Measurements from ENCODE around the gene SLN. TPM values are rescaled to one million over a fixed set of nuclear protein-coding genes. Genes with fewer than 3 reads are reported as not detected.

Gene SLN
- polyA plus RNA-seq, 1 donor: 2,452 TPM

- DNase-seq (ENCODE audit: low read depth): peak; percentile 69
Measured at GRCh38 chr11:107719557-107720302, 7.9 kb upstream of the SLN start.

GRCh38 chr11:107719073-107719472 is 7.2 kb upstream of the SLN start:
- no peak for DNase-seq (ENCODE audit: low read depth)

GRCh38 chr11:107716884-107717532 is 5.2 kb upstream of the SLN start:
- no peak for DNase-seq (ENCODE audit: low read depth)

- no peak for DNase-seq (ENCODE audit: low read depth)
Measured at GRCh38 chr11:107713009-107713408, 1.2 kb upstream of the SLN start.

GRCh38 chr11:107710301-107710700 is 1.6 kb downstream of the SLN start:
- DNase-seq (ENCODE audit: low read depth): no peak

DNA sequence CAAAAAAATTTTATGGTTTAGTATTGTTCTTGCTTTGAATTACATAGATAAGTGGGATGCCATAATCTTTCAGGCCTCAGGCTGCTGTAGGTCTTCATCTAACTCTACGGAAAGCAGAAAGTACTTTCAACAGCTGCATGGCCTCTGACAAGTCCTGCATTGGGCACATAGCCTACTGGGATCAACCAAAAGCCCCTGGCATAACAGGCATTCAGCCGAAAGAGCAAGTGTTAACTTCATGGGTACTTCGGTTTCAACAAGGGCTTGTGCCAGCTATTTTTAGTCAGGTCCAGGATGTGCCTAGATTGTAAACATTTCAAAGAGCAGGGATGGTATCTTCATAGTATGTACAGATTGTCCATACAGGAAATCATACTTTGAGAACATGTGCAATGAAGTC is 3.1 kb downstream of the SLN start:
- no peak for DNase-seq (ENCODE audit: low read depth)

DNA sequence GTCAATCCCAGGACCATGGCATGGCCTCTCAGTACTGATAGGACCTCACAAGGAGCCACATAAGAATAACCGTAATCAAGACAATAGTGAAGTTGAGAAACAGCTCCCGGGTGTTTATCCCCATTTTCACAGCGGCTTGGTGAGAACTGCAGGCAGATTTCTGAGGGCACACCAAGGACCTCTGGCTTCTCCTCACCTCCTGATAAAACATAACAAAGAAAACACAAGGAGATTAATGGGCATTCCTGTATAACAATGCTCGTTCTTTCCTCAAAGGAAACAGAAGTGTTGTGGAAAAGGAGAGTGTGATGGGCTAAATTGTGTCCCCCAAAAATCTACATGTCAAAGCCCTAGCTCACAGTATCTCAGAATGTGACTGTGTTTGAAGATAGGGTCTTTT is 4.0 kb downstream of the SLN start:
- no peak for DNase-seq (ENCODE audit: low read depth)

DNA sequence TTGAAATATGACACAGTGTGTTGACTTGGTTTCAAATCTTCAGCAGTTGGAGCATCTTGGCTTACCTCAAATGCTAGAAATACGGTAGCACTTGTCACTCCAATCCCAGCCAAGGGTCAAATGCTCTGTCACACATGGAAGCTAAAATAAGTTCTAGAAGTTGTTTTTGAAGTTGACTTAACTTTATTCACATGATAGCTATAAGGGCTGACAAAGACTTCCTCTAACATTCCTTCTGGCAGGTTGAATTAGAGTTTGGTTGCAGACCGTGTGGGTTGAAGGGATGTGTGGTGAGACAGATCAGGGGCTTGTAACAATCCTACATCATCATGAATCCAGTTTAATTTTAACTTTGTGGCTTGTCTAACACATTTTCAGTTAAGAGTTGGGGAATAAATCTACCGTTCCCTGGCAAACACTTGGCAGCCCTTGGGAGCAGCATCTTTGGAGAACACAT is 4.6 kb downstream of the SLN start:
- no peak for DNase-seq (ENCODE audit: low read depth)

DNA sequence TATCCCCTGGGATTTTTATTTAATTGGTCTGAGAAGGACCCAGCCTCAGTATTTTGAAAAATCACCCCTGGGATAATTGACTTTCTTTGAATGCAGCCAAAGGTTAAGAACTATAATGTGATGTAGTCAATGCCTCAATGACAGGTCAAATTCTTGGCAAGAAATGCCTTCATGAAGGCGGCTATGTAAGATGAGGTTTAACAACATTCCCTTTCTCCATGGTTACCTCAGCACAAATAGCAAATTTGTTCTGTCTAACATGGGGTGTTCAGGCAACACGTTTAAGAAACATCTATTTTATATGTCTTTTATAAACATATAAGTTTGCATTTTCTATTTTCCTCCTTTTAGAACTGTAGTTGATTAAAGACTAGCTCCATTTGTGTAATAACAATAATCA is 5.3 kb downstream of the SLN start:
- DNase-seq (ENCODE audit: low read depth): no peak

DNA sequence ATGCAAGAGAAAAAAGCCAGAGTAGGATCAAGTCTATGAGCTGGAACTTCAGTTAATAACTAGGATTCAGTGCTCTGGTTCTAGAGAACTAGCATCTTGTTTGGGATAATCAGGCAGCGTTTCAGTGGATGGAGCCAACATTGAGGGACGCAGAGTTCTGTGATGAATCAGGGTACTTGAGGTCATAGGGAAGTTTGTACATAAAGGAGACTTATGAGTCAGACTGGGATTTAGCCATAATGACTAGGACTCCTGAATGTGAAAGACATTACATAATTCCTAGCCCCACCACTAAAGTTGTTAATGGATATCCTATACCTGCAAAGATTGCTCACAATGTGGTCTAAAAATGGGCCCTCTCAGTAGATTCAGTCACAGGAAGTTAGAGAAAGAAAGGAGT is 6.8 kb downstream of the SLN start:
- no peak for DNase-seq (ENCODE audit: low read depth)

GRCh38 chr11:107704451-107704850 is 7.4 kb downstream of the SLN start:
- no peak for DNase-seq (ENCODE audit: low read depth)

- DNase-seq (ENCODE audit: low read depth): no peak
Measured at GRCh38 chr11:107702723-107703122, 9.1 kb downstream of the SLN start.

- DNase-seq (ENCODE audit: low read depth): no peak
Measured at GRCh38 chr11:107702109-107702660, 9.7 kb downstream of the SLN start.

- no peak for DNase-seq (ENCODE audit: low read depth)
Measured at GRCh38 chr11:107699371-107700285, 12.2 kb downstream of the SLN start.

DNA sequence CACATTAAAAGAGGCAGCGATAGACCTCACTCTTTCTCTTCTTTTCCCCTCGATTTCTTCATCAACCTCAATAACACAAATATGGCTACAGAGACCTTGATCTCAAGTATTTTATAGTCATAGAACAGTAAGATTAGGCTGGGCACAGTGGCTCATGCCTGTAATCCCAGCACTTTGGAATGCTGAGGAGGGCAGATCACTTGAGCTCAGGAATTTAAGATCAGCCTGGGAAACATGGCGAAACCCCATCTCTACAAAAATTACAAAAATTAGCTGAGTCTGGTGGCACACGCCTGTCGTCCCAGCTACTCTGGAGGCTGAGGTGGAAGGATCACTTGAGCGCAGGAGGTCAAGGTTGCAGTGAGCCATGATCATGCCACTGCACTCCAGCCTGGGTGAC is 14.6 kb downstream of the SLN start:
- no peak for DNase-seq (ENCODE audit: low read depth)

DNA sequence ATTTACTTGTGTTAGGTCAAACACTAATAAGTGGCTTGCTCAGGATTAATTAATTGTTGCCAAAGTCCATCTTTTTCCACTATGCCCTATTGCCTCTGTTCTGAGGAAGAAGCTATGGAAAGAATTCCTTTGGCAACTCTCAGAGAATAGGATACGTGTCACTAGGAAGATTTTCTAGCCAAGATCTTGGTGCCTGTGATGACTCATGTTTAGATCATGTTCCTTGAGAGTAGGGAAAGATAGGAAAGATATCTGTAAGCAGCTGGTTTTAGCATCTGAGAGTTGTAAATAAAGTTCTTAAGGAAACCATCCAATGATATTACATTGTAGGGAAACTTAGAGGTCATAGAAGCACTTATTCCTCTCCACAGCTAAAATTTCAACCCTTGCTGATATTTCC is 15.7 kb downstream of the SLN start:
- no peak for DNase-seq (ENCODE audit: low read depth)

- no peak for DNase-seq (ENCODE audit: low read depth)
Measured at GRCh38 chr11:107695446-107695845, 16.4 kb downstream of the SLN start.

DNA sequence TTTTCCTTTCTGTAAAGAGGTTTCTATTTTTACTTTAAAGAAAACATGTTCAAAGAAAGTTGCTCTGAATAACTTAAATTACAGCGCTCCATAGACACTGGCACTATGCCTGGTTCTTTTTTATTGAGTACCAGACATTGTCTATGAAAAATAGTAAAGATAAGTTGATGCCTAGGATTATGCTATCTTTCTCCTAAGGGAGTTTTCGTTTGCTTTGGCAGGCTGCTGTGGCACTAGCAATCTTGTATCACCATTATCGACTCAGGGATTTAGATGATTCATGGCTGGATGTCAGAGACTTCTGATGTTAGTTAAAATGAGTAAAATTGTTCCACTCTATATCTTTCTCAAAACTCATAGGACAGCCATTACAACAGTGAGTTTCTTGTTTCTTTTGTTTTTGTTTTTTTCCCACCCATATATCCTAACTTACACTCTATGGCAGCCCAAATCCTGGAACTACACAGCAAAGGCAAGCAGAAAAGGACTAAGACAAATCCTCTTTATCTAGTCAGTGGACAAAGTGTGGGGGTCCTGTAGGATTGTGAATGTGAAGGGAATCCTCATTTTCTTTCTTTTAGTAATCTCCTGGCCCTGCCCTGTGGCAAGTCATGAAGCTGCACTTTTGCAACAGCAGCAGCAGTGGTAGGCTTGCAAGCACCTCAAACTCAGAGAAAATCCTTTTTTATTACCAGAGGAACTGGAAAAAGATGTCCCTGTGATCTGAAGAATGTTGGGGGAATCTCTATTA is 20.7 kb downstream of the SLN start:
- no peak for DNase-seq (ENCODE audit: low read depth)

- DNase-seq (ENCODE audit: low read depth): no peak
Measured at GRCh38 chr11:107689317-107690202, 22.3 kb downstream of the SLN start.

GRCh38 chr11:107688322-107688918 is 23.4 kb downstream of the SLN start:
- DNase-seq (ENCODE audit: low read depth): no peak
